Muscle layer of duodenum (tissue), 2 donors: Measurements from ENCODE around the gene FNDC3B.
A peak's percentile ranks its signal among the peaks of the same experiment; 100 is the strongest.

Experiments used
- H3K27ac ChIP-seq: one replicate; pipeline ENCODE4 v1.7.0; 2013; ENCODE audit warnings: mild to moderate bottlenecking, low read length
- H3K27me3 ChIP-seq: one replicate; pipeline ENCODE4 v1.7.0; 2013; ENCODE audit warnings: low read depth, mild to moderate bottlenecking, control low read depth, low read length
- H3K36me3 ChIP-seq, 2 donors: one replicate each; pipeline ENCODE4 v1.7.0; 2013; ENCODE audit warnings: low read length in 2 of 2, control low read depth in 1 of 2, mild to moderate bottlenecking in 1 of 2; ENCODE audit not compliant: insufficient read depth in 2 of 2, control insufficient read depth in 1 of 2
- H3K4me1 ChIP-seq, 2 donors: one replicate each; pipeline ENCODE4 v1.7.0; 2013; ENCODE audit warnings: low read length in 2 of 2, mild to moderate bottlenecking in 2 of 2, control low read depth in 1 of 2, moderate library complexity in 1 of 2; ENCODE audit not compliant: insufficient read depth in 2 of 2, control insufficient read depth in 1 of 2
- H3K4me3 ChIP-seq, 2 donors: one replicate each; pipeline ENCODE4 v1.7.0; 2013; ENCODE audit warnings: low read length in 2 of 2, low read depth in 1 of 2, mild to moderate bottlenecking in 1 of 2
- H3K9me3 ChIP-seq, 2 donors: one replicate each; pipeline ENCODE4 v1.7.0; 2013; ENCODE audit warnings: low read length in 2 of 2, control low read depth in 1 of 2, mild to moderate bottlenecking in 1 of 2; ENCODE audit not compliant: control insufficient read depth in 1 of 2
- donor health status: healthy.

FNDC3B gene

GRCh38 chr3:172148702-172149565 is 109.6 kb downstream of the FNDC3B start:
- H3K36me3 ChIP-seq: peaks cover 0 to 18% of the 10 kb centered on the region in 2 donors
- H3K27me3 ChIP-seq: no peaks in the 10 kb centered on the region
- H3K27ac ChIP-seq: no peak overlapping the region
- no peaks in the 10 kb centered on the region for H3K9me3 ChIP-seq
- peaks cover 19 to 23% of the 10 kb centered on the region in 2 donors for H3K4me1 ChIP-seq
- H3K4me3 ChIP-seq: no peak overlapping the region

GRCh38 chr3:172150268-172150667 is 110.9 kb downstream of the FNDC3B start:
- H3K27ac ChIP-seq: no peak overlapping the region
- H3K36me3 ChIP-seq: peaks cover 0 to 18% of the 10 kb centered on the region in 2 donors
- peaks cover 22 to 27% of the 10 kb centered on the region in 2 donors for H3K4me1 ChIP-seq
- no peak overlapping the region for H3K4me3 ChIP-seq
- no peaks in the 10 kb centered on the region for H3K9me3 ChIP-seq
- no peaks in the 10 kb centered on the region for H3K27me3 ChIP-seq

GRCh38 chr3:172150913-172151650 is 111.7 kb downstream of the FNDC3B start:
- no peaks in the 10 kb centered on the region for H3K9me3 ChIP-seq
- no peak overlapping the region for H3K4me3 ChIP-seq
- H3K36me3 ChIP-seq: peaks cover 0 to 18% of the 10 kb centered on the region in 2 donors
- H3K4me1 ChIP-seq: peaks cover 25 to 27% of the 10 kb centered on the region in 2 donors
- H3K27me3 ChIP-seq: no peaks in the 10 kb centered on the region
- peak overlapping the region; percentile 94 for H3K27ac ChIP-seq

GRCh38 chr3:172151651-172152649 is 112.6 kb downstream of the FNDC3B start:
- Histone ChIP-seq H3K27me3 (no peaks in the 10 kb centered on the region), H3K36me3 (peaks cover 0 to 18% of the 10 kb centered on the region in 2 donors), H3K9me3 (no peaks in the 10 kb centered on the region), H3K27ac (peak overlapping the region; percentile 94), H3K4me3 (peak overlapping the region in 1 of 2 donors; percentile 15), H3K4me1 (peaks cover 27 to 29% of the 10 kb centered on the region in 2 donors)

GRCh38 chr3:172152874-172153273 is 113.5 kb downstream of the FNDC3B start:
- Histone ChIP-seq H3K27me3 (no peaks in the 10 kb centered on the region), H3K36me3 (peaks cover 0 to 18% of the 10 kb centered on the region in 2 donors)

GRCh38 chr3:172153335-172153861 is 114.0 kb downstream of the FNDC3B start:
- peaks cover 27 to 29% of the 10 kb centered on the region in 2 donors for H3K4me1 ChIP-seq
- peak overlapping the region; percentile 13 to 15 for H3K4me3 ChIP-seq
- peak overlapping the region; percentile 94 for H3K27ac ChIP-seq
- no peaks in the 10 kb centered on the region for H3K9me3 ChIP-seq
- H3K27me3 ChIP-seq: no peaks in the 10 kb centered on the region
- H3K36me3 ChIP-seq: peaks cover 0 to 18% of the 10 kb centered on the region in 2 donors

More at GRCh38 chr3:172152874-172153273, 113.5 kb downstream of the FNDC3B start:
- peak overlapping the region in 1 of 2 donors; percentile 15 for H3K4me3 ChIP-seq
- H3K27ac ChIP-seq: peak overlapping the region; percentile 94
- H3K9me3 ChIP-seq: no peaks in the 10 kb centered on the region
- H3K4me1 ChIP-seq: peaks cover 27 to 29% of the 10 kb centered on the region in 2 donors

GRCh38 chr3:172154768-172155664 is 115.6 kb downstream of the FNDC3B start:
- Histone ChIP-seq H3K4me3 (no peak overlapping the region), H3K36me3 (peaks cover 0 to 18% of the 10 kb centered on the region in 2 donors), H3K4me1 (peaks cover 27 to 32% of the 10 kb centered on the region in 2 donors), H3K27ac (peak overlapping the region; percentile 81), H3K27me3 (no peaks in the 10 kb centered on the region), H3K9me3 (no peaks in the 10 kb centered on the region)

GRCh38 chr3:172155897-172156585 is 116.7 kb downstream of the FNDC3B start:
- Histone ChIP-seq H3K27ac (peak overlapping the region; percentile 81), H3K27me3 (no peaks in the 10 kb centered on the region), H3K9me3 (no peaks in the 10 kb centered on the region), H3K36me3 (peaks cover 0 to 18% of the 10 kb centered on the region in 2 donors), H3K4me1 (peaks cover 27 to 37% of the 10 kb centered on the region in 2 donors), H3K4me3 (no peak overlapping the region)

- peaks cover 0 to 18% of the 10 kb centered on the region in 2 donors for H3K36me3 ChIP-seq
- H3K27me3 ChIP-seq: no peaks in the 10 kb centered on the region
- no peak overlapping the region for H3K4me3 ChIP-seq
- H3K4me1 ChIP-seq: peaks cover 27 to 37% of the 10 kb centered on the region in 2 donors
- no peaks in the 10 kb centered on the region for H3K9me3 ChIP-seq
- peak overlapping the region; percentile 17 for H3K27ac ChIP-seq
Measured at GRCh38 chr3:172156586-172156955, 117.2 kb downstream of the FNDC3B start.
